NCI-H774 (cell line): ENCODE data around the gene PCDHA12.
"Not testable (repeated sequence)": the region's sequence is repeated elsewhere in the genome, so short reads cannot be mapped to it uniquely, and the experiment has no call there.

Source experiments
- DNase-seq: peaks from one replicate; lab custom pipeline; 2025; lab: John Stamatoyannopoulos, UW

PCDHA12 gene

GRCh38 chr5:140875085-140876065, at the start of gene PCDHA12:
Gene PCDHA12 (plus strand): TSS chr5:140875308. CDS start chr5:140875473, 165 bp downstream.
- DNase-seq: no peak

- no peak for DNase-seq
Observed at GRCh38 chr5:140827704-140828361, 47.3 kb upstream of the PCDHA12 start, which contains the start of gene PCDHA6. Gene PCDHA6 (plus strand): TSS chr5:140827960. CDS start chr5:140828092, 132 bp downstream.

- DNase-seq: no peak
Observed at GRCh38 chr5:140828362-140828737, 46.8 kb upstream of the PCDHA12 start.

- not testable (repeated sequence) for DNase-seq
Observed at GRCh38 chr5:140829511-140830501, 45.3 kb upstream of the PCDHA12 start.

- no peak for DNase-seq
Observed at GRCh38 chr5:140833993-140834392, 41.1 kb upstream of the PCDHA12 start, which contains the start of gene PCDHA7. Gene PCDHA7 (plus strand): TSS chr5:140834269. CDS start chr5:140834384, 115 bp downstream.

- DNase-seq: not testable (repeated sequence)
Observed at GRCh38 chr5:140834439-140835008, 40.6 kb upstream of the PCDHA12 start.

GRCh38 chr5:140835622-140836510, 39.2 kb upstream of the PCDHA12 start:
- no peak for DNase-seq

- DNase-seq: no peak
Observed at GRCh38 chr5:140840978-140841962, 33.8 kb upstream of the PCDHA12 start, which contains the start of gene PCDHA8. Gene PCDHA8 (plus strand): TSS chr5:140841187. CDS start chr5:140841322, 135 bp downstream.

- no peak for DNase-seq
Observed at GRCh38 chr5:140842798-140843733, 32.0 kb upstream of the PCDHA12 start.

GRCh38 chr5:140848139-140849102, 26.7 kb upstream of the PCDHA12 start, which contains the start of gene PCDHA9:
Gene PCDHA9 (plus strand): TSS chr5:140848382. CDS start chr5:140848496, 114 bp downstream.
- DNase-seq: not testable (repeated sequence)

GRCh38 chr5:140849831-140850634, 25.1 kb upstream of the PCDHA12 start:
- DNase-seq: not testable (repeated sequence)

GRCh38 chr5:140855772-140856674, 19.1 kb upstream of the PCDHA12 start, which contains the start of gene PCDHA10:
Gene PCDHA10 (plus strand): TSS chr5:140855897. CDS start chr5:140856049, 152 bp downstream.
- no peak for DNase-seq

- no peak for DNase-seq
Observed at GRCh38 chr5:140857177-140857986, 17.7 kb upstream of the PCDHA12 start.

- DNase-seq: no peak
Observed at GRCh38 chr5:140857987-140858240, 17.2 kb upstream of the PCDHA12 start.
